H9 (cell line): ENCODE results near the gene FOXN1. TPM values are rescaled to one million over a fixed set of nuclear protein-coding genes. Genes with fewer than 3 reads are reported as not detected.

Experiments used
- DNase-seq: peaks from one replicate; pipeline ENCODE4 v3.0.0-alpha.2; 2017
- H2AFZ ChIP-seq: one replicate; pipeline ENCODE4 v1.6.1; 2013; ENCODE audit warnings: mild to moderate bottlenecking, low read length, control low read depth, moderate library complexity
- H2AK5ac ChIP-seq: 2 replicates; pipeline ENCODE4 v1.6.1; 2013; ENCODE audit warnings: low read length, control low read depth, mixed read lengths; ENCODE audit not compliant: insufficient read length
- H2BK120ac ChIP-seq: one replicate; pipeline ENCODE4 v1.6.1; 2013; ENCODE audit warnings: low read depth, mild to moderate bottlenecking, low read length, control low read depth, inconsistent platforms; ENCODE audit not compliant: poor library complexity, severe bottlenecking
- H2BK12ac ChIP-seq: 2 replicates; pipeline ENCODE4 v1.6.1; 2013; ENCODE audit warnings: low read length, control low read depth, mixed read lengths, low read depth; ENCODE audit not compliant: insufficient read length
- H2BK15ac ChIP-seq: 2 replicates; pipeline ENCODE4 v1.6.1; 2013; ENCODE audit warnings: low read depth, low read length, control low read depth
- H2BK20ac ChIP-seq: one replicate; pipeline ENCODE4 v1.6.1; 2013; ENCODE audit warnings: low read depth, mild to moderate bottlenecking, low read length, control low read depth, inconsistent platforms; ENCODE audit not compliant: poor library complexity, severe bottlenecking
- H2BK5ac ChIP-seq: 2 replicates; pipeline ENCODE4 v1.6.1; 2013; ENCODE audit warnings: low read length, control low read depth, mixed read lengths; ENCODE audit not compliant: insufficient read length
- H3K14ac ChIP-seq: 2 replicates; pipeline ENCODE4 v1.6.1; 2013; ENCODE audit warnings: low read length, control low read depth; ENCODE audit not compliant: insufficient read depth
- H3K18ac ChIP-seq: 2 replicates; pipeline ENCODE4 v1.6.1; 2013; ENCODE audit warnings: low read depth, mild to moderate bottlenecking, mixed read lengths, low read length, control low read depth; ENCODE audit not compliant: insufficient read length
- H3K23ac ChIP-seq: 2 replicates; pipeline ENCODE4 v1.6.1; 2013; ENCODE audit warnings: low read length, control low read depth, mixed read lengths, low read depth; ENCODE audit not compliant: insufficient read length
- H3K23me2 ChIP-seq: 2 replicates; pipeline ENCODE4 v1.6.1; 2013; ENCODE audit warnings: low read depth, mild to moderate bottlenecking, mixed read lengths, low read length, control low read depth; ENCODE audit not compliant: insufficient read length, poor library complexity, severe bottlenecking
- H3K27ac ChIP-seq: 2 replicates; pipeline ENCODE4 v1.5.1; 2013; ENCODE audit warnings: low read length, control low read depth, mixed read lengths, low read depth; ENCODE audit not compliant: insufficient read length
- H3K27me3 ChIP-seq: 2 replicates; pipeline ENCODE4 v1.6.1; 2013; ENCODE audit warnings: low read length, control low read depth, inconsistent platforms; ENCODE audit not compliant: insufficient read depth
- H3K4ac ChIP-seq: 2 replicates; pipeline ENCODE4 v1.6.1; 2013; ENCODE audit warnings: low read depth, mild to moderate bottlenecking, control low read depth, inconsistent platforms, low read length, moderate library complexity
- H3K4me1 ChIP-seq: 2 replicates; pipeline ENCODE4 v1.6.1; 2013; ENCODE audit warnings: low read length, control low read depth, inconsistent platforms; ENCODE audit not compliant: insufficient read depth
- H3K4me2 ChIP-seq: 2 replicates; pipeline ENCODE4 v1.6.1; 2013; ENCODE audit warnings: low read length, control low read depth, mixed read lengths; ENCODE audit not compliant: insufficient read length, insufficient read depth
- H3K56ac ChIP-seq: 2 replicates; pipeline ENCODE4 v1.6.1; 2013; ENCODE audit warnings: low read depth, mild to moderate bottlenecking, mixed read lengths, low read length, control low read depth; ENCODE audit not compliant: insufficient read length
- H3K79me1 ChIP-seq: 2 replicates; pipeline ENCODE4 v1.6.1; 2013; ENCODE audit warnings: low read depth, mild to moderate bottlenecking, moderate library complexity, low read length, control low read depth, inconsistent platforms; ENCODE audit not compliant: insufficient read depth, poor library complexity, severe bottlenecking
- H3K79me2 ChIP-seq: 2 replicates; pipeline ENCODE4 v1.6.1; 2013; ENCODE audit warnings: low read length, control low read depth, inconsistent platforms; ENCODE audit not compliant: insufficient read depth
- H3K9ac ChIP-seq: 2 replicates; pipeline ENCODE4 v1.6.1; 2013; ENCODE audit warnings: low read length, control low read depth, mixed read lengths; ENCODE audit not compliant: insufficient read length; ENCODE audit errors: extremely low read depth
- H3K9me3 ChIP-seq: one replicate; pipeline ENCODE4 v1.6.1; 2013; ENCODE audit warnings: low read depth, low read length, inconsistent platforms; ENCODE audit not compliant: control insufficient read depth
- H3T11ph ChIP-seq: one replicate; pipeline ENCODE4 v1.6.1; 2013; ENCODE audit warnings: mild to moderate bottlenecking, low read length, control low read depth, inconsistent platforms
- H4K20me1 ChIP-seq: one replicate; pipeline ENCODE4 v1.6.1; 2013; ENCODE audit not compliant: control insufficient read depth, insufficient read length, insufficient read depth
- H4K5ac ChIP-seq: 2 replicates; pipeline ENCODE4 v1.6.1; 2013; ENCODE audit warnings: low read depth, mild to moderate bottlenecking, mixed read lengths, low read length, control low read depth; ENCODE audit not compliant: insufficient read length
- H4K8ac ChIP-seq: replicated peaks from 2 replicates; pipeline ENCODE4 v1.6.1; 2013; ENCODE audit warnings: low read length, control low read depth, mixed read lengths, low read depth; ENCODE audit not compliant: insufficient read length
- H4K91ac ChIP-seq: 2 replicates; pipeline ENCODE4 v1.6.1; 2013; ENCODE audit warnings: low read depth, mild to moderate bottlenecking, moderate library complexity, mixed read lengths, low read length, control low read depth; ENCODE audit not compliant: insufficient read length
- H3K27ac Mint-ChIP-seq, 3 experiments: 2 replicates in 2 of 3; 3 replicates in 1 of 3; pipeline ENCODE4 v1.8.0; 2020 to 2021; ENCODE audit warnings: mixed read lengths in 3 of 3, mild to moderate bottlenecking in 1 of 3, moderate library complexity in 1 of 3
- H3K27me3 Mint-ChIP-seq: 2 replicates; pipeline ENCODE4 v1.8.0; 2021; ENCODE audit warnings: low read depth, mild to moderate bottlenecking, moderate library complexity, mixed read lengths
- H3K36me3 Mint-ChIP-seq, 3 experiments: 2 replicates in 2 of 3; 3 replicates in 1 of 3; pipeline ENCODE4 v1.8.0; 2020 to 2021; ENCODE audit warnings: low read depth in 3 of 3, mixed read lengths in 3 of 3; ENCODE audit not compliant: insufficient read depth in 1 of 3
- H3K4me1 Mint-ChIP-seq, 2 experiments: 2 replicates each; pipeline ENCODE4 v1.8.0; 2020; ENCODE audit warnings: mixed read lengths in 2 of 2
- H3K4me3 Mint-ChIP-seq, 2 experiments: 2 replicates in 1 of 2; 3 replicates in 1 of 2; pipeline ENCODE4 v1.8.0; 2020 to 2021; ENCODE audit warnings: mild to moderate bottlenecking in 2 of 2, mixed read lengths in 2 of 2, moderate library complexity in 1 of 2
- H3K9me3 Mint-ChIP-seq, 2 experiments: 2 replicates in 1 of 2; 3 replicates in 1 of 2; pipeline ENCODE4 v1.8.0; 2020; ENCODE audit warnings: mild to moderate bottlenecking in 2 of 2, mixed read lengths in 2 of 2, moderate library complexity in 1 of 2
- WGBS: extraction: QIAGEN DNeasy Blood & Tissue Kit; methylation state at CpG from one replicate; pipeline ENCODE4 v1.1.7; 2013; ENCODE audit warnings: missing lambda C conversion rate, low lambda C conversion rate, mixed read lengths; ENCODE audit not compliant: insufficient read length; ENCODE audit errors: extremely low coverage; 5-methylcytosine and 5-hydroxymethylcytosine counted together
- total RNA-seq: library from RNA; stranded (reverse); gene quantifications from 2 replicates; pipeline ENCODE4 v1.2.1, GENCODE V29; 2021
- TF ChIP-seq, protein P1 (sequence below): fragments of 200-600 bp; sonication (generic); conservative IDR thresholded peaks from 3 replicates; pipeline ENCODE4 v1.8.0; 2021; ENCODE audit warnings: antibody characterized with exemption, mild to moderate bottlenecking

The FOXN1 gene
- total RNA-seq, 1 experiment from 2014 or later = not detected

DNA sequence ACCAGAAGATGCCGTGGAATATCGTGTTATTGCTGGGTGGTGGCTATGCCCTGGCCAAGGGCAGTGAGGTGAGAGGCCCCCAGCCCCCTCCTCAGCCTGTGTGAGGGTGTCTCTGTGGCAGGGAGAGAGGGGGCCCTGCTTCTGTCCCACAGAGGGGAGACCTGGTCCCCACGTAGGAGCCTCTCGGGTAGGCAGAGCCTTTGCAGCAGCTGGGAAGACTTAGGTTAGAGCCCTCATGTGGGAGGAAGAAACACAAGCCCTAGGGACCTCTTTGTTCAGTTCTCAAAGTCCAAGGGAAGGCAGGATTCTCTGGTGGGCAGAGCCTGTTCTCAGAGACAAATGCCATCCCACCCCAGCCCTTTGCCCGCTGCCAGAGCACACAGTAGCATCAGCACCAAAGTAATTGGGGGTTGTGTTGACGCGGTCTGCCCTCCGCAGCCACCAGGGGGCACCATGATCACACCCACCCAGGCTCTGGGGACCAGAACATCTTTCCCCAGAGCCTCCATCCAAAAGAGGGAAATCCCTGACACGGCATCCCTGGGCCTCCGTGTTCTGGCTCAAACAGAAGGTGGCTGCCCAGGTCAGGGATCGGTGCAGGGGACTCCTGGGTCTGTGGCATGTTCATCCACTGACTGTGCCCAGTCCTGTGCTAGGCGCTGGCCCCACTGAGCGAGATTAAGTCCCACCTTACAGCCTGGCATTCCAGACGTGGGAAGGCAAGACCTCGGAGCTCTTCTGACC, 11.5 kb upstream of the FOXN1 start:
- no peak overlapping the region for H3T11ph ChIP-seq
- no peaks in the 10 kb centered on the region for H3K9me3 ChIP-seq
- no peaks in the 10 kb centered on the region for H3K23me2 ChIP-seq
- DNase-seq = peak; percentile 90
- H4K91ac ChIP-seq = no peak overlapping the region
- H3K79me1 ChIP-seq = no peaks in the 10 kb centered on the region
- H2BK15ac ChIP-seq = no peak overlapping the region
- H2BK5ac ChIP-seq = no peak overlapping the region
- no peaks in the 10 kb centered on the region for H3K79me2 ChIP-seq
- H3K27ac Mint-ChIP-seq = no peak overlapping the region
- H3K18ac ChIP-seq = no peak overlapping the region
- no CpG with 5 or more reads among the region's 15 CpGs for WGBS
- H3K27me3 ChIP-seq = no peaks in the 10 kb centered on the region
- no peak overlapping the region for H3K56ac ChIP-seq
- H3K4me1 ChIP-seq = peaks cover 2% of the 10 kb centered on the region; the same call in 1 of the 2 replicates
- no peak overlapping the region for H2BK12ac ChIP-seq
- H2AFZ ChIP-seq = no peak overlapping the region
- no peak overlapping the region for H3K27ac ChIP-seq
- no peak overlapping the region for H2BK120ac ChIP-seq
- H3K14ac ChIP-seq = no peak overlapping the region
- no peaks in the 10 kb centered on the region; a peak in 1 of 5 replicates for H3K9me3 Mint-ChIP-seq
- no peak overlapping the region for H3K4ac ChIP-seq
- TF ChIP-seq, protein P1, sequence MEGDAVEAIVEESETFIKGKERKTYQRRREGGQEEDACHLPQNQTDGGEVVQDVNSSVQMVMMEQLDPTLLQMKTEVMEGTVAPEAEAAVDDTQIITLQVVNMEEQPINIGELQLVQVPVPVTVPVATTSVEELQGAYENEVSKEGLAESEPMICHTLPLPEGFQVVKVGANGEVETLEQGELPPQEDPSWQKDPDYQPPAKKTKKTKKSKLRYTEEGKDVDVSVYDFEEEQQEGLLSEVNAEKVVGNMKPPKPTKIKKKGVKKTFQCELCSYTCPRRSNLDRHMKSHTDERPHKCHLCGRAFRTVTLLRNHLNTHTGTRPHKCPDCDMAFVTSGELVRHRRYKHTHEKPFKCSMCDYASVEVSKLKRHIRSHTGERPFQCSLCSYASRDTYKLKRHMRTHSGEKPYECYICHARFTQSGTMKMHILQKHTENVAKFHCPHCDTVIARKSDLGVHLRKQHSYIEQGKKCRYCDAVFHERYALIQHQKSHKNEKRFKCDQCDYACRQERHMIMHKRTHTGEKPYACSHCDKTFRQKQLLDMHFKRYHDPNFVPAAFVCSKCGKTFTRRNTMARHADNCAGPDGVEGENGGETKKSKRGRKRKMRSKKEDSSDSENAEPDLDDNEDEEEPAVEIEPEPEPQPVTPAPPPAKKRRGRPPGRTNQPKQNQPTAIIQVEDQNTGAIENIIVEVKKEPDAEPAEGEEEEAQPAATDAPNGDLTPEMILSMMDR = peak; percentile 94
- no peak overlapping the region for H3K9ac ChIP-seq
- no peaks in the 10 kb centered on the region; a peak in 1 of 7 replicates for H3K36me3 Mint-ChIP-seq
- no peak overlapping the region for H2AK5ac ChIP-seq
- no peak overlapping the region for H3K4me3 Mint-ChIP-seq
- no peak overlapping the region for H4K5ac ChIP-seq
- no peak overlapping the region for H3K4me2 ChIP-seq
- H2BK20ac ChIP-seq = no peak overlapping the region
- H3K4me1 Mint-ChIP-seq = peaks cover 12 to 18% of the 10 kb centered on the region in 2 experiments
- H3K23ac ChIP-seq = no peak overlapping the region
- peaks cover 19% of the 10 kb centered on the region for H3K27me3 Mint-ChIP-seq
- H4K8ac ChIP-seq = no peak overlapping the region
- no peaks in the 10 kb centered on the region for H4K20me1 ChIP-seq
